ENCODE results near the gene CLASRP. TPM values are rescaled to one million over a fixed set of nuclear protein-coding genes. Genes with fewer than 3 reads are reported as not detected.

The CLASRP gene
- total and polyA plus RNA-seq, 2 of the 8 experiments (the other 6 are each of a cell fraction or from before 2014, with no cell fraction given): 22.3 to 71.7 TPM

DNA sequence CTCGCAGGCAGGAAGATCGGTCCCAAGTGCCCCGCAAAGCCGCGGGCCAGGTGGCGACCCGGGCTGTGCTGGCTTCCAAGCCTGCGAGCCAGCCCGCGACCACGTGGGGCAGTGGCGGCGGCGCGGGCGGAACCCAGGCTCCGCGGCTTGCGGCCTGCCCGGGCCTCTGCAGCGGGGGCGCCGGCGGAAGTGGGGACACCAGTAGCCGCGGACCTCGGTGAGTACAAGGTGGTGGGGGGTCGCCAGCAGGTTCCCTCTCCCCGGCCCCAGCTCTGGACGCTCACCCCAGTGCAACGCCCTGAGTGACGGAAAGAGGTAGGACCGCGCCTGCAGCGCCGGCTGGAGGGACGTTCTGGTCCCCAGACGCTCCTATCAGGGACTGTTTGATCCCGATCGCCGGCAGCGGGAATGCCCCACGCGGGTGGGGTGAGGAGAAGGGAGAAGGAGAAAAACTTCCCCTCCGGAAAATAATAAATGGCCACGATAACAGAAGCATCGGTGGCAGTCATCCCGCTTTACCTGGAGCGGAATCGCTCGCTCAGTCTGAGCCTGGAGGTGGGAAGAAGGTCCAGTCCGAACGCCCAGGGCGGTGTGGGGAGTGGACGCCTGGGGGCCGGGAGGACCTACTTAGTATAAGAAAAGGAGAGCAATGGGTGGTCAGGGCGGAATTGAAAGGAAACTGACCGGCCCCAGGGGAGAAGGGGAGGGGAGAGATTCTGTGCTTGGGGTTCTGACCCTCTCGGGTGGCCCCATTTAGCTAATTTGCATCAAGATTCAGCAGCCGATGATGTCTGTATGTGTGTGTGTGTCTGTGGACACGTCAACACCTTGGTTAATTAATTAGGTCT, 40.4 kb downstream of the CLASRP start, which contains the start of gene GEMIN7 (continued):
- TF ChIP-seq, protein P1, sequence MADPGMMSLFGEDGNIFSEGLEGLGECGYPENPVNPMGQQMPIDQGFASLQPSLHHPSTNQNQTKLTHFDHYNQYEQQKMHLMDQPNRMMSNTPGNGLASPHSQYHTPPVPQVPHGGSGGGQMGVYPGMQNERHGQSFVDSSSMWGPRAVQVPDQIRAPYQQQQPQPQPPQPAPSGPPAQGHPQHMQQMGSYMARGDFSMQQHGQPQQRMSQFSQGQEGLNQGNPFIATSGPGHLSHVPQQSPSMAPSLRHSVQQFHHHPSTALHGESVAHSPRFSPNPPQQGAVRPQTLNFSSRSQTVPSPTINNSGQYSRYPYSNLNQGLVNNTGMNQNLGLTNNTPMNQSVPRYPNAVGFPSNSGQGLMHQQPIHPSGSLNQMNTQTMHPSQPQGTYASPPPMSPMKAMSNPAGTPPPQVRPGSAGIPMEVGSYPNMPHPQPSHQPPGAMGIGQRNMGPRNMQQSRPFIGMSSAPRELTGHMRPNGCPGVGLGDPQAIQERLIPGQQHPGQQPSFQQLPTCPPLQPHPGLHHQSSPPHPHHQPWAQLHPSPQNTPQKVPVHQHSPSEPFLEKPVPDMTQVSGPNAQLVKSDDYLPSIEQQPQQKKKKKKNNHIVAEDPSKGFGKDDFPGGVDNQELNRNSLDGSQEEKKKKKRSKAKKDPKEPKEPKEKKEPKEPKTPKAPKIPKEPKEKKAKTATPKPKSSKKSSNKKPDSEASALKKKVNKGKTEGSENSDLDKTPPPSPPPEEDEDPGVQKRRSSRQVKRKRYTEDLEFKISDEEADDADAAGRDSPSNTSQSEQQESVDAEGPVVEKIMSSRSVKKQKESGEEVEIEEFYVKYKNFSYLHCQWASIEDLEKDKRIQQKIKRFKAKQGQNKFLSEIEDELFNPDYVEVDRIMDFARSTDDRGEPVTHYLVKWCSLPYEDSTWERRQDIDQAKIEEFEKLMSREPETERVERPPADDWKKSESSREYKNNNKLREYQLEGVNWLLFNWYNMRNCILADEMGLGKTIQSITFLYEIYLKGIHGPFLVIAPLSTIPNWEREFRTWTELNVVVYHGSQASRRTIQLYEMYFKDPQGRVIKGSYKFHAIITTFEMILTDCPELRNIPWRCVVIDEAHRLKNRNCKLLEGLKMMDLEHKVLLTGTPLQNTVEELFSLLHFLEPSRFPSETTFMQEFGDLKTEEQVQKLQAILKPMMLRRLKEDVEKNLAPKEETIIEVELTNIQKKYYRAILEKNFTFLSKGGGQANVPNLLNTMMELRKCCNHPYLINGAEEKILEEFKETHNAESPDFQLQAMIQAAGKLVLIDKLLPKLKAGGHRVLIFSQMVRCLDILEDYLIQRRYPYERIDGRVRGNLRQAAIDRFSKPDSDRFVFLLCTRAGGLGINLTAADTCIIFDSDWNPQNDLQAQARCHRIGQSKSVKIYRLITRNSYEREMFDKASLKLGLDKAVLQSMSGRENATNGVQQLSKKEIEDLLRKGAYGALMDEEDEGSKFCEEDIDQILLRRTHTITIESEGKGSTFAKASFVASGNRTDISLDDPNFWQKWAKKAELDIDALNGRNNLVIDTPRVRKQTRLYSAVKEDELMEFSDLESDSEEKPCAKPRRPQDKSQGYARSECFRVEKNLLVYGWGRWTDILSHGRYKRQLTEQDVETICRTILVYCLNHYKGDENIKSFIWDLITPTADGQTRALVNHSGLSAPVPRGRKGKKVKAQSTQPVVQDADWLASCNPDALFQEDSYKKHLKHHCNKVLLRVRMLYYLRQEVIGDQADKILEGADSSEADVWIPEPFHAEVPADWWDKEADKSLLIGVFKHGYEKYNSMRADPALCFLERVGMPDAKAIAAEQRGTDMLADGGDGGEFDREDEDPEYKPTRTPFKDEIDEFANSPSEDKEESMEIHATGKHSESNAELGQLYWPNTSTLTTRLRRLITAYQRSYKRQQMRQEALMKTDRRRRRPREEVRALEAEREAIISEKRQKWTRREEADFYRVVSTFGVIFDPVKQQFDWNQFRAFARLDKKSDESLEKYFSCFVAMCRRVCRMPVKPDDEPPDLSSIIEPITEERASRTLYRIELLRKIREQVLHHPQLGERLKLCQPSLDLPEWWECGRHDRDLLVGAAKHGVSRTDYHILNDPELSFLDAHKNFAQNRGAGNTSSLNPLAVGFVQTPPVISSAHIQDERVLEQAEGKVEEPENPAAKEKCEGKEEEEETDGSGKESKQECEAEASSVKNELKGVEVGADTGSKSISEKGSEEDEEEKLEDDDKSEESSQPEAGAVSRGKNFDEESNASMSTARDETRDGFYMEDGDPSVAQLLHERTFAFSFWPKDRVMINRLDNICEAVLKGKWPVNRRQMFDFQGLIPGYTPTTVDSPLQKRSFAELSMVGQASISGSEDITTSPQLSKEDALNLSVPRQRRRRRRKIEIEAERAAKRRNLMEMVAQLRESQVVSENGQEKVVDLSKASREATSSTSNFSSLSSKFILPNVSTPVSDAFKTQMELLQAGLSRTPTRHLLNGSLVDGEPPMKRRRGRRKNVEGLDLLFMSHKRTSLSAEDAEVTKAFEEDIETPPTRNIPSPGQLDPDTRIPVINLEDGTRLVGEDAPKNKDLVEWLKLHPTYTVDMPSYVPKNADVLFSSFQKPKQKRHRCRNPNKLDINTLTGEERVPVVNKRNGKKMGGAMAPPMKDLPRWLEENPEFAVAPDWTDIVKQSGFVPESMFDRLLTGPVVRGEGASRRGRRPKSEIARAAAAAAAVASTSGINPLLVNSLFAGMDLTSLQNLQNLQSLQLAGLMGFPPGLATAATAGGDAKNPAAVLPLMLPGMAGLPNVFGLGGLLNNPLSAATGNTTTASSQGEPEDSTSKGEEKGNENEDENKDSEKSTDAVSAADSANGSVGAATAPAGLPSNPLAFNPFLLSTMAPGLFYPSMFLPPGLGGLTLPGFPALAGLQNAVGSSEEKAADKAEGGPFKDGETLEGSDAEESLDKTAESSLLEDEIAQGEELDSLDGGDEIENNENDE (IDR thresholded peaks at IDR 0.05; ENCODE audit: insufficient replicate concordance, low read length): no peak
- no peak for TF ChIP-seq EZH2 (IDR thresholded peaks at IDR 0.05; ENCODE audit: low read depth, low read length, severe bottlenecking)
- TF ChIP-seq SIN3A (conservative IDR thresholded peaks at IDR 0.05 in 1 of 2, IDR thresholded peaks at IDR 0.05 in 1 of 2; ENCODE audit: low read depth in 1 of 2, low read length in 2 of 2): peak in 1 of 2 experiments; percentile 97; a peak in 2 of 4 replicates
- no peak for TF ChIP-seq BACH1 (IDR thresholded peaks at IDR 0.05; ENCODE audit: low read length)
- TF ChIP-seq MAFK (IDR thresholded peaks at IDR 0.05; ENCODE audit: low read depth, low read length): no peak
- TF ChIP-seq TAF1 (IDR thresholded peaks at IDR 0.05; ENCODE audit: low read depth, low read length): peak; percentile 90
- TF ChIP-seq CTBP2 (IDR thresholded peaks at IDR 0.05; ENCODE audit: borderline replicate concordance, insufficient read depth, insufficient read length, low read length): peak; percentile 63
- no peak for TF ChIP-seq KDM4A (IDR thresholded peaks at IDR 0.05; ENCODE audit: low read depth, low read length, severe bottlenecking)
- no peak for TF ChIP-seq CBX8 (IDR thresholded peaks at IDR 0.05; ENCODE audit: borderline replicate concordance, low read depth, low read length)

Measured in H1 (cell line).